ENCODE data around the gene AKAP7.

- TF ChIP-seq CTCF (IDR thresholded peaks at IDR 0.05) (no peak), POLR2A (IDR thresholded peaks at IDR 0.05) (no peak), EP300 (IDR thresholded peaks at IDR 0.05) (no peak)
These were observed 867 bp upstream of the AKAP7 start for GRCh38 chr6:131134220-131134979.
